G401.6 (cell line): ENCODE measurements around the gene ETNK1.
"Not testable (repeated sequence)": the region's sequence is repeated elsewhere in the genome, so short reads cannot be mapped to it uniquely, and the experiment has no call there.

Experiments used
- FAIRE-seq: peaks from 2 replicates; lab custom pipeline; 2012; peaks lifted over from hg19 to GRCh38; lab: Jason Lieb, UNC

Gene ETNK1

GRCh38 chr12:22624870-22625761 is at the start of gene ETNK1:
Gene ETNK1, plus strand, starts transcription at chr12:22625171. Its CDS starts 260 bp downstream, at chr12:22625431.
- peak; percentile 8 for FAIRE-seq

GRCh38 chr12:22576065-22576464 is 48.9 kb upstream of the ETNK1 start:
- FAIRE-seq, result no peak

- no peak for FAIRE-seq
These were observed 48.5 kb upstream of the ETNK1 start for GRCh38 chr12:22576473-22576872.

GRCh38 chr12:22577667-22578066 is 47.3 kb upstream of the ETNK1 start:
- FAIRE-seq, result no peak

- no peak for FAIRE-seq
These were observed 46.6 kb upstream of the ETNK1 start for GRCh38 chr12:22578328-22578727.

- FAIRE-seq, result no peak
These were observed 36.2 kb upstream of the ETNK1 start for GRCh38 chr12:22588817-22589216.

- no peak for FAIRE-seq
These were observed 31.1 kb upstream of the ETNK1 start for GRCh38 chr12:22593864-22594263.

- not testable (repeated sequence) for FAIRE-seq
These were observed 27.4 kb upstream of the ETNK1 start for GRCh38 chr12:22597539-22597938.

- FAIRE-seq, result no peak
These were observed 26.7 kb upstream of the ETNK1 start for GRCh38 chr12:22598141-22598762.

- FAIRE-seq, result no peak
These were observed 26.2 kb upstream of the ETNK1 start for GRCh38 chr12:22598763-22599161.

GRCh38 chr12:22600181-22600580 is 24.8 kb upstream of the ETNK1 start:
- no peak for FAIRE-seq

GRCh38 chr12:22609501-22609900 is 15.5 kb upstream of the ETNK1 start:
- FAIRE-seq, result no peak

- FAIRE-seq, result no peak
These were observed 14.8 kb upstream of the ETNK1 start for GRCh38 chr12:22610131-22610530.

GRCh38 chr12:22612822-22613221 is 12.1 kb upstream of the ETNK1 start:
- FAIRE-seq, result not testable (repeated sequence)

- no peak for FAIRE-seq
These were observed 8.9 kb upstream of the ETNK1 start for GRCh38 chr12:22615963-22616501.

- no peak for FAIRE-seq
These were observed 7.3 kb upstream of the ETNK1 start for GRCh38 chr12:22617630-22618029.

GRCh38 chr12:22624548-22624869 is 462 bp upstream of the ETNK1 start:
- FAIRE-seq, result no peak

GRCh38 chr12:22625762-22626294 is 857 bp downstream of the ETNK1 start:
- FAIRE-seq, result no peak

- FAIRE-seq, result no peak
These were observed 1.4 kb downstream of the ETNK1 start for GRCh38 chr12:22626406-22626805.

GRCh38 chr12:22627371-22627770 is 2.4 kb downstream of the ETNK1 start:
- FAIRE-seq, result no peak

GRCh38 chr12:22628228-22628627 is 3.3 kb downstream of the ETNK1 start:
- no peak for FAIRE-seq

GRCh38 chr12:22631863-22632463 is 7.0 kb downstream of the ETNK1 start:
- peak; percentile 93 for FAIRE-seq

GRCh38 chr12:22634883-22635282 is 9.9 kb downstream of the ETNK1 start:
- no peak for FAIRE-seq
